ENCODE results near the gene MED13L.

DNA sequence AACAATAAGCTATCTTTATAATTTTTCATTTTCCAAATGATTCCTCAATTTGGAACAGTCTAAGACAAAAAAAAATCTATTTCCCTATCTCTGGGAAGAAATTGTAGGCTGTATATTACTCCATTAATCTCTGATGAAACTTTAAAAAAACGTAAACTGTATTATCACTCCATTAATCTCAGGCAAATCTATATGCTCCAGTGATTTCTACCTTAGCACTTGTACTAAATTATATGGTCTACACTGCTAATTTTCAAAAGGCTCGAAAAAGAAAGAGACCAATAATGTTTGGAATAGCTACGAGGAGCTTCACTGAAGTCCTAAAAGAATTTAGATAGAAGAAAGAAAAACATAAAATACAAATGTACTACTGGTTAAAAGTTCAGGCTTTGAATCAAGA is 19.7 kb downstream of the MED13L start:
- TF ChIP-seq, protein P1, sequence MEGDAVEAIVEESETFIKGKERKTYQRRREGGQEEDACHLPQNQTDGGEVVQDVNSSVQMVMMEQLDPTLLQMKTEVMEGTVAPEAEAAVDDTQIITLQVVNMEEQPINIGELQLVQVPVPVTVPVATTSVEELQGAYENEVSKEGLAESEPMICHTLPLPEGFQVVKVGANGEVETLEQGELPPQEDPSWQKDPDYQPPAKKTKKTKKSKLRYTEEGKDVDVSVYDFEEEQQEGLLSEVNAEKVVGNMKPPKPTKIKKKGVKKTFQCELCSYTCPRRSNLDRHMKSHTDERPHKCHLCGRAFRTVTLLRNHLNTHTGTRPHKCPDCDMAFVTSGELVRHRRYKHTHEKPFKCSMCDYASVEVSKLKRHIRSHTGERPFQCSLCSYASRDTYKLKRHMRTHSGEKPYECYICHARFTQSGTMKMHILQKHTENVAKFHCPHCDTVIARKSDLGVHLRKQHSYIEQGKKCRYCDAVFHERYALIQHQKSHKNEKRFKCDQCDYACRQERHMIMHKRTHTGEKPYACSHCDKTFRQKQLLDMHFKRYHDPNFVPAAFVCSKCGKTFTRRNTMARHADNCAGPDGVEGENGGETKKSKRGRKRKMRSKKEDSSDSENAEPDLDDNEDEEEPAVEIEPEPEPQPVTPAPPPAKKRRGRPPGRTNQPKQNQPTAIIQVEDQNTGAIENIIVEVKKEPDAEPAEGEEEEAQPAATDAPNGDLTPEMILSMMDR (IDR thresholded peaks at IDR 0.05) = no peak
- no peak for TF ChIP-seq POLR2A (IDR thresholded peaks at IDR 0.05)

All from lower leg skin (tissue), 3 donors.